Measurements from ENCODE around the gene CPED1. TPM values are rescaled to one million over a fixed set of nuclear protein-coding genes. Genes with fewer than 3 reads are reported as not detected.
A peak's percentile ranks its signal among the peaks of the same experiment; 100 is the strongest.

The CPED1 gene
- total and polyA plus RNA-seq, 10 of the 15 experiments (the other 5 are each of a cell fraction or from before 2014, with no cell fraction given): 0.01 to 0.77 (median 0.10) TPM; not detected in 1

DNA sequence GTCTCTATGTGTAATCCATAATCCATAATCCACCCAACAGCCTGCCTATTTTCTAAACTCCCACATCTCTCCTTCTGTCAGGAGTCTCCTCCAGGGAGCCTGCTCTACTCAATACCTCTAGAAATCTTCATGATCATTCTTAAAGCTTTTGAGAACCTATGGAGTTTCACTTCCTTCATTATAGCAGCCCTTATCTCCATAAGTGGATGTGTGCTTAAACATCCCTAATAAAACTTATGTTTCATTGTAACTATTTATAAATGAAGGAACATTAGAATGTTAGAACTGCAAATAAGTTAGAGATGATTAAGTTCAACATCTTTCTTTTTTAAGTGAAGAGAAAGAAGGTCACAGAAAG lies 8.5 kb downstream of the CPED1 start:
- ATAC-seq (peak; percentile 61), DNase-seq (ENCODE audit: low read depth, low spot score) (no peak), FAIRE-seq (no peak)
- Histone ChIP-seq H3K4me3 (no peak overlapping the region), H3K4me1 (ENCODE audit: control insufficient read depth, insufficient read depth, low read length) (no peaks in the 10 kb centered on the region), H3K36me3 (ENCODE audit: control insufficient read depth in 2 of 2, insufficient read depth in 2 of 2, low read length in 1 of 2) (no peaks in the 10 kb centered on the region), H3K27me3 (replicated peaks in 1 of 2; ENCODE audit: control insufficient read depth in 2 of 2, insufficient read depth in 2 of 2, low read length in 1 of 2) (peaks cover 0 to 2% of the 10 kb centered on the region in 2 experiments; a peak in 1 of 4 replicates), H3K79me2 (ENCODE audit: control insufficient read depth, insufficient read depth, low read length) (no peaks in the 10 kb centered on the region), H3K9ac (ENCODE audit: control insufficient read depth, insufficient read depth, low read length) (no peak overlapping the region), H2AFZ (ENCODE audit: control insufficient read depth, low read depth, low read length) (no peak overlapping the region), H4K20me1 (ENCODE audit: control insufficient read depth, insufficient read depth) (no peaks in the 10 kb centered on the region), H3K9me3 (replicated peaks; ENCODE audit: control insufficient read depth, insufficient read depth, low read length) (no peaks in the 10 kb centered on the region), H3K4me2 (ENCODE audit: control insufficient read depth, insufficient read depth) (no peak overlapping the region), H3K27ac (ENCODE audit: control insufficient read depth, insufficient read depth) (no peak overlapping the region)
- POLR2A ChIA-PET: no interaction called here
- in situ Hi-C loops (cut with MboI) (loop anchor here (5.0 kb wide), 1 partner anchor 75 kb away; no protein-coding TSS in a partner anchor), intact Hi-C loops (cut with micrococcal nuclease; ENCODE audit: unreplicated experiment) (no loop called here)
- no TSS peak for BruUV-seq (replicated peaks)
- SMC1A ChIA-PET (ENCODE audit: uncharacterized antibody, unreplicated experiment): interaction anchor here (0.9 to 1.8 kb wide), 3 partner anchors 9 to 14 kb away, joined by 3 to 4 read pairs (median 3); partner anchors contain the start of gene CPED1
- no peak for TF ChIP-seq ETV6 (conservative IDR thresholded peaks at IDR 0.05 in 1 of 2, IDR thresholded peaks at IDR 0.05 in 1 of 2; ENCODE audit: borderline replicate concordance in 1 of 2, low read depth in 1 of 2)
- TF ChIP-seq, protein P1, sequence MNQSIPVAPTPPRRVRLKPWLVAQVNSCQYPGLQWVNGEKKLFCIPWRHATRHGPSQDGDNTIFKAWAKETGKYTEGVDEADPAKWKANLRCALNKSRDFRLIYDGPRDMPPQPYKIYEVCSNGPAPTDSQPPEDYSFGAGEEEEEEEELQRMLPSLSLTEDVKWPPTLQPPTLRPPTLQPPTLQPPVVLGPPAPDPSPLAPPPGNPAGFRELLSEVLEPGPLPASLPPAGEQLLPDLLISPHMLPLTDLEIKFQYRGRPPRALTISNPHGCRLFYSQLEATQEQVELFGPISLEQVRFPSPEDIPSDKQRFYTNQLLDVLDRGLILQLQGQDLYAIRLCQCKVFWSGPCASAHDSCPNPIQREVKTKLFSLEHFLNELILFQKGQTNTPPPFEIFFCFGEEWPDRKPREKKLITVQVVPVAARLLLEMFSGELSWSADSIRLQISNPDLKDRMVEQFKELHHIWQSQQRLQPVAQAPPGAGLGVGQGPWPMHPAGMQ (IDR thresholded peaks at IDR 0.05; ENCODE audit: borderline replicate concordance): no peak
- no peak for TF ChIP-seq SMAD5 (IDR thresholded peaks at IDR 0.05; ENCODE audit: low read depth)
- TF ChIP-seq ZBED1 (IDR thresholded peaks at IDR 0.05; ENCODE audit: borderline replicate concordance): no peak
- TF ChIP-seq EGR1 (IDR thresholded peaks at IDR 0.05; ENCODE audit: borderline replicate concordance in 1 of 2, low read depth in 2 of 2, low read length in 2 of 2): no peak
- TF ChIP-seq CHD4 (IDR thresholded peaks at IDR 0.05): no peak
- TF ChIP-seq KDM1A (IDR thresholded peaks at IDR 0.05; ENCODE audit: borderline replicate concordance): no peak
- TF ChIP-seq, protein P2, sequence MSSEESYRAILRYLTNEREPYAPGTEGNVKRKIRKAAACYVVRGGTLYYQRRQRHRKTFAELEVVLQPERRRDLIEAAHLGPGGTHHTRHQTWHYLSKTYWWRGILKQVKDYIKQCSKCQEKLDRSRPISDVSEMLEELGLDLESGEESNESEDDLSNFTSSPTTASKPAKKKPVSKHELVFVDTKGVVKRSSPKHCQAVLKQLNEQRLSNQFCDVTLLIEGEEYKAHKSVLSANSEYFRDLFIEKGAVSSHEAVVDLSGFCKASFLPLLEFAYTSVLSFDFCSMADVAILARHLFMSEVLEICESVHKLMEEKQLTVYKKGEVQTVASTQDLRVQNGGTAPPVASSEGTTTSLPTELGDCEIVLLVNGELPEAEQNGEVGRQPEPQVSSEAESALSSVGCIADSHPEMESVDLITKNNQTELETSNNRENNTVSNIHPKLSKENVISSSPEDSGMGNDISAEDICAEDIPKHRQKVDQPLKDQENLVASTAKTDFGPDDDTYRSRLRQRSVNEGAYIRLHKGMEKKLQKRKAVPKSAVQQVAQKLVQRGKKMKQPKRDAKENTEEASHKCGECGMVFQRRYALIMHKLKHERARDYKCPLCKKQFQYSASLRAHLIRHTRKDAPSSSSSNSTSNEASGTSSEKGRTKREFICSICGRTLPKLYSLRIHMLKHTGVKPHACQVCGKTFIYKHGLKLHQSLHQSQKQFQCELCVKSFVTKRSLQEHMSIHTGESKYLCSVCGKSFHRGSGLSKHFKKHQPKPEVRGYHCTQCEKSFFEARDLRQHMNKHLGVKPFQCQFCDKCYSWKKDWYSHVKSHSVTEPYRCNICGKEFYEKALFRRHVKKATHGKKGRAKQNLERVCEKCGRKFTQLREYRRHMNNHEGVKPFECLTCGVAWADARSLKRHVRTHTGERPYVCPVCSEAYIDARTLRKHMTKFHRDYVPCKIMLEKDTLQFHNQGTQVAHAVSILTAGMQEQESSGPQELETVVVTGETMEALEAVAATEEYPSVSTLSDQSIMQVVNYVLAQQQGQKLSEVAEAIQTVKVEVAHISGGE (CRISPR knock-in tag; IDR thresholded peaks at IDR 0.05): no peak
- TF ChIP-seq, protein P3, sequence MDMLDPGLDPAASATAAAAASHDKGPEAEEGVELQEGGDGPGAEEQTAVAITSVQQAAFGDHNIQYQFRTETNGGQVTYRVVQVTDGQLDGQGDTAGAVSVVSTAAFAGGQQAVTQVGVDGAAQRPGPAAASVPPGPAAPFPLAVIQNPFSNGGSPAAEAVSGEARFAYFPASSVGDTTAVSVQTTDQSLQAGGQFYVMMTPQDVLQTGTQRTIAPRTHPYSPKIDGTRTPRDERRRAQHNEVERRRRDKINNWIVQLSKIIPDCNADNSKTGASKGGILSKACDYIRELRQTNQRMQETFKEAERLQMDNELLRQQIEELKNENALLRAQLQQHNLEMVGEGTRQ (IDR thresholded peaks at IDR 0.05; ENCODE audit: borderline replicate concordance, low read depth, low read length): no peak
- no peak for TF ChIP-seq EZH2 (IDR thresholded peaks at IDR 0.05; ENCODE audit: borderline replicate concordance, control insufficient read depth, low read depth, low read length)
- TF ChIP-seq, protein P4, sequence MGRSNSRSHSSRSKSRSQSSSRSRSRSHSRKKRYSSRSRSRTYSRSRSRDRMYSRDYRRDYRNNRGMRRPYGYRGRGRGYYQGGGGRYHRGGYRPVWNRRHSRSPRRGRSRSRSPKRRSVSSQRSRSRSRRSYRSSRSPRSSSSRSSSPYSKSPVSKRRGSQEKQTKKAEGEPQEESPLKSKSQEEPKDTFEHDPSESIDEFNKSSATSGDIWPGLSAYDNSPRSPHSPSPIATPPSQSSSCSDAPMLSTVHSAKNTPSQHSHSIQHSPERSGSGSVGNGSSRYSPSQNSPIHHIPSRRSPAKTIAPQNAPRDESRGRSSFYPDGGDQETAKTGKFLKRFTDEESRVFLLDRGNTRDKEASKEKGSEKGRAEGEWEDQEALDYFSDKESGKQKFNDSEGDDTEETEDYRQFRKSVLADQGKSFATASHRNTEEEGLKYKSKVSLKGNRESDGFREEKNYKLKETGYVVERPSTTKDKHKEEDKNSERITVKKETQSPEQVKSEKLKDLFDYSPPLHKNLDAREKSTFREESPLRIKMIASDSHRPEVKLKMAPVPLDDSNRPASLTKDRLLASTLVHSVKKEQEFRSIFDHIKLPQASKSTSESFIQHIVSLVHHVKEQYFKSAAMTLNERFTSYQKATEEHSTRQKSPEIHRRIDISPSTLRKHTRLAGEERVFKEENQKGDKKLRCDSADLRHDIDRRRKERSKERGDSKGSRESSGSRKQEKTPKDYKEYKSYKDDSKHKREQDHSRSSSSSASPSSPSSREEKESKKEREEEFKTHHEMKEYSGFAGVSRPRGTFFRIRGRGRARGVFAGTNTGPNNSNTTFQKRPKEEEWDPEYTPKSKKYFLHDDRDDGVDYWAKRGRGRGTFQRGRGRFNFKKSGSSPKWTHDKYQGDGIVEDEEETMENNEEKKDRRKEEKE (IDR thresholded peaks at IDR 0.05): no peak
- TF ChIP-seq, protein P5, sequence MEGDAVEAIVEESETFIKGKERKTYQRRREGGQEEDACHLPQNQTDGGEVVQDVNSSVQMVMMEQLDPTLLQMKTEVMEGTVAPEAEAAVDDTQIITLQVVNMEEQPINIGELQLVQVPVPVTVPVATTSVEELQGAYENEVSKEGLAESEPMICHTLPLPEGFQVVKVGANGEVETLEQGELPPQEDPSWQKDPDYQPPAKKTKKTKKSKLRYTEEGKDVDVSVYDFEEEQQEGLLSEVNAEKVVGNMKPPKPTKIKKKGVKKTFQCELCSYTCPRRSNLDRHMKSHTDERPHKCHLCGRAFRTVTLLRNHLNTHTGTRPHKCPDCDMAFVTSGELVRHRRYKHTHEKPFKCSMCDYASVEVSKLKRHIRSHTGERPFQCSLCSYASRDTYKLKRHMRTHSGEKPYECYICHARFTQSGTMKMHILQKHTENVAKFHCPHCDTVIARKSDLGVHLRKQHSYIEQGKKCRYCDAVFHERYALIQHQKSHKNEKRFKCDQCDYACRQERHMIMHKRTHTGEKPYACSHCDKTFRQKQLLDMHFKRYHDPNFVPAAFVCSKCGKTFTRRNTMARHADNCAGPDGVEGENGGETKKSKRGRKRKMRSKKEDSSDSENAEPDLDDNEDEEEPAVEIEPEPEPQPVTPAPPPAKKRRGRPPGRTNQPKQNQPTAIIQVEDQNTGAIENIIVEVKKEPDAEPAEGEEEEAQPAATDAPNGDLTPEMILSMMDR (IDR thresholded peaks at IDR 0.05 in 2 of 3, conservative IDR thresholded peaks at IDR 0.05 in 1 of 3; ENCODE audit: control insufficient read depth in 2 of 3, extremely low read depth in 1 of 3, insufficient read depth in 1 of 3, low read depth in 3 of 3, low read length in 3 of 3): no peak
- CTCF ChIA-PET: interaction anchor here (5.1 kb wide), 1 partner anchor 9 kb away, joined by 30 read pairs; the partner anchor contains the start of gene CPED1
- RAD21 ChIA-PET (ENCODE audit: unreplicated experiment): no interaction called here
